ENCODE data around the gene ALCAM. TPM values are rescaled to one million over a fixed set of nuclear protein-coding genes. Genes with fewer than 3 reads are reported as not detected.

The ALCAM gene
- polyA plus RNA-seq, 1 of the 3 experiments (the other 2 are of a cell fraction), result 58.3 TPM

DNA sequence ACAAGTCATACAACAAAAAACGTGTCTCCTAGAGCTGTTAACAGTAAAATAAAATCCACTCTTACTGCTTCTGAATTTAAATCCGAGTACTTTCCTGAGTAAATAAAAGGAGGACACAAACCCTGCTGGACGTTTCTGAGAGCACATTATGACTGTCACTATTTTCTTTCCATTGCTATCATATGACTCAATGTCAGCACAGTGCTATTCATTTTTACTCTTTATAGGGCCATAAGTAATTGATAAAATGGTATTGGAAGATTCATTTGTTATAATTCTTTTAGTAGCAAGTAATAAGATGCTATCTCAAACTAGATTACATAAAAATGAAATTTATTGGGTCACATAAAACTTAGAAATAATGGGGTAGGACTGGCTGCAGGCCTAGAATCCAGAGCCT, 68.6 kb downstream of the ALCAM start:
- WGBS (ENCODE audit: low lambda C conversion rate), result 91% methylated on average over 3 of the region's 3 CpGs
- Histone ChIP-seq H3K9me2 (no peaks in the 10 kb centered on the region), H2AFZ (ENCODE audit: low read depth) (no peak overlapping the region), H4K20me1 (ENCODE audit: insufficient read depth) (no peaks in the 10 kb centered on the region), H3F3A (replicated peaks; ENCODE audit: insufficient read depth) (no peaks in the 10 kb centered on the region), H3K9ac (no peak overlapping the region), H3K27me3 (ENCODE audit: insufficient read depth) (no peaks in the 10 kb centered on the region), H3K4me1 (ENCODE audit: control insufficient read depth in 1 of 2, insufficient read depth in 2 of 2, low read depth in 1 of 2, low read length in 1 of 2) (peaks cover 0 to 5% of the 10 kb centered on the region in 2 experiments; a peak in 3 of 4 replicates), H3K4me3 (ENCODE audit: low read depth in 2 of 2, low read length in 1 of 2) (no peak overlapping the region), H3K79me2 (ENCODE audit: insufficient read depth) (peaks cover 96% of the 10 kb centered on the region), H3K9me3 (no peaks in the 10 kb centered on the region), H3K27ac (ENCODE audit: low read depth in 2 of 2, low read length in 1 of 2) (no peak overlapping the region), H3K4me2 (no peak overlapping the region), H3K36me3 (replicated peaks in 1 of 2; ENCODE audit: control insufficient read depth in 1 of 2, insufficient read depth in 2 of 2, low read length in 1 of 2) (peaks cover 0 to 20% of the 10 kb centered on the region in 2 experiments)
- POLR2A ChIA-PET, result no interaction called here
- DNase-seq, result no peak
- no peak for TF ChIP-seq TCF12 (IDR thresholded peaks at IDR 0.05)
- no peak for TF ChIP-seq CHD2 (IDR thresholded peaks at IDR 0.05; ENCODE audit: low read length, partially characterized antibody)
- TF ChIP-seq, protein P1, sequence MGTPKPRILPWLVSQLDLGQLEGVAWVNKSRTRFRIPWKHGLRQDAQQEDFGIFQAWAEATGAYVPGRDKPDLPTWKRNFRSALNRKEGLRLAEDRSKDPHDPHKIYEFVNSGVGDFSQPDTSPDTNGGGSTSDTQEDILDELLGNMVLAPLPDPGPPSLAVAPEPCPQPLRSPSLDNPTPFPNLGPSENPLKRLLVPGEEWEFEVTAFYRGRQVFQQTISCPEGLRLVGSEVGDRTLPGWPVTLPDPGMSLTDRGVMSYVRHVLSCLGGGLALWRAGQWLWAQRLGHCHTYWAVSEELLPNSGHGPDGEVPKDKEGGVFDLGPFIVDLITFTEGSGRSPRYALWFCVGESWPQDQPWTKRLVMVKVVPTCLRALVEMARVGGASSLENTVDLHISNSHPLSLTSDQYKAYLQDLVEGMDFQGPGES (IDR thresholded peaks at IDR 0.05; ENCODE audit: low read depth, low read length), result no peak
- TF ChIP-seq FOXJ3 (CRISPR knock-in tag; IDR thresholded peaks at IDR 0.05), result no peak
- TF ChIP-seq NRF1 (IDR thresholded peaks at IDR 0.05; ENCODE audit: low read depth, low read length), result no peak
- TF ChIP-seq JUND (IDR thresholded peaks at IDR 0.05), result no peak
- TF ChIP-seq, protein P2, sequence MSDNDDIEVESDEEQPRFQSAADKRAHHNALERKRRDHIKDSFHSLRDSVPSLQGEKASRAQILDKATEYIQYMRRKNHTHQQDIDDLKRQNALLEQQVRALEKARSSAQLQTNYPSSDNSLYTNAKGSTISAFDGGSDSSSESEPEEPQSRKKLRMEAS (IDR thresholded peaks at IDR 0.05; ENCODE audit: low read depth), result no peak
- TF ChIP-seq RCOR1 (IDR thresholded peaks at IDR 0.05; ENCODE audit: low read length), result no peak
- TF ChIP-seq, protein P3, sequence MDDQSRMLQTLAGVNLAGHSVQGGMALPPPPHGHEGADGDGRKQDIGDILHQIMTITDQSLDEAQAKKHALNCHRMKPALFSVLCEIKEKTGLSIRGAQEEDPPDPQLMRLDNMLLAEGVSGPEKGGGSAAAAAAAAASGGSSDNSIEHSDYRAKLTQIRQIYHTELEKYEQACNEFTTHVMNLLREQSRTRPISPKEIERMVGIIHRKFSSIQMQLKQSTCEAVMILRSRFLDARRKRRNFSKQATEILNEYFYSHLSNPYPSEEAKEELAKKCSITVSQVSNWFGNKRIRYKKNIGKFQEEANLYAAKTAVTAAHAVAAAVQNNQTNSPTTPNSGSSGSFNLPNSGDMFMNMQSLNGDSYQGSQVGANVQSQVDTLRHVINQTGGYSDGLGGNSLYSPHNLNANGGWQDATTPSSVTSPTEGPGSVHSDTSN (IDR thresholded peaks at IDR 0.05), result no peak
- no peak for TF ChIP-seq SIN3A (IDR thresholded peaks at IDR 0.05; ENCODE audit: borderline replicate concordance, low read depth, low read length)
- TF ChIP-seq EZH2phosphoT487 (IDR thresholded peaks at IDR 0.05; ENCODE audit: borderline replicate concordance, low read depth), result no peak
- TF ChIP-seq MEF2A (IDR thresholded peaks at IDR 0.05; ENCODE audit: borderline replicate concordance, low read depth), result no peak
- TF ChIP-seq FOXM1 (IDR thresholded peaks at IDR 0.05; ENCODE audit: low read depth), result no peak
- TF ChIP-seq, protein P4, sequence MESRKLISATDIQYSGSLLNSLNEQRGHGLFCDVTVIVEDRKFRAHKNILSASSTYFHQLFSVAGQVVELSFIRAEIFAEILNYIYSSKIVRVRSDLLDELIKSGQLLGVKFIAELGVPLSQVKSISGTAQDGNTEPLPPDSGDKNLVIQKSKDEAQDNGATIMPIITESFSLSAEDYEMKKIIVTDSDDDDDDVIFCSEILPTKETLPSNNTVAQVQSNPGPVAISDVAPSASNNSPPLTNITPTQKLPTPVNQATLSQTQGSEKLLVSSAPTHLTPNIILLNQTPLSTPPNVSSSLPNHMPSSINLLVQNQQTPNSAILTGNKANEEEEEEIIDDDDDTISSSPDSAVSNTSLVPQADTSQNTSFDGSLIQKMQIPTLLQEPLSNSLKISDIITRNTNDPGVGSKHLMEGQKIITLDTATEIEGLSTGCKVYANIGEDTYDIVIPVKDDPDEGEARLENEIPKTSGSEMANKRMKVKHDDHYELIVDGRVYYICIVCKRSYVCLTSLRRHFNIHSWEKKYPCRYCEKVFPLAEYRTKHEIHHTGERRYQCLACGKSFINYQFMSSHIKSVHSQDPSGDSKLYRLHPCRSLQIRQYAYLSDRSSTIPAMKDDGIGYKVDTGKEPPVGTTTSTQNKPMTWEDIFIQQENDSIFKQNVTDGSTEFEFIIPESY (IDR thresholded peaks at IDR 0.05; ENCODE audit: borderline replicate concordance, low read depth), result no peak
- TF ChIP-seq, protein P5, sequence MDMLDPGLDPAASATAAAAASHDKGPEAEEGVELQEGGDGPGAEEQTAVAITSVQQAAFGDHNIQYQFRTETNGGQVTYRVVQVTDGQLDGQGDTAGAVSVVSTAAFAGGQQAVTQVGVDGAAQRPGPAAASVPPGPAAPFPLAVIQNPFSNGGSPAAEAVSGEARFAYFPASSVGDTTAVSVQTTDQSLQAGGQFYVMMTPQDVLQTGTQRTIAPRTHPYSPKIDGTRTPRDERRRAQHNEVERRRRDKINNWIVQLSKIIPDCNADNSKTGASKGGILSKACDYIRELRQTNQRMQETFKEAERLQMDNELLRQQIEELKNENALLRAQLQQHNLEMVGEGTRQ (IDR thresholded peaks at IDR 0.05; ENCODE audit: borderline replicate concordance, low read depth, low read length), result no peak
- TF ChIP-seq TEAD4 (IDR thresholded peaks at IDR 0.05; ENCODE audit: borderline replicate concordance, insufficient read depth), result no peak
- CTCF ChIA-PET, result no interaction called here

All from SK-N-SH (cell line).